Chondrocyte (in vitro differentiated cells): ENCODE data around the gene AIFM1. TPM values are rescaled to one million over a fixed set of nuclear protein-coding genes. Genes with fewer than 3 reads are reported as not detected.

Experiments used
- DNase-seq: peaks from one replicate; pipeline ENCODE4 v3.0.0; 2021; ENCODE audit warnings: mixed read lengths, low spot score
- H3K27ac Mint-ChIP-seq: one replicate; pipeline ENCODE4 v1.8.0; 2021; ENCODE audit warnings: mild to moderate bottlenecking, moderate library complexity, mixed read lengths; ENCODE audit not compliant: unreplicated experiment
- H3K27me3 Mint-ChIP-seq: 2 replicates; pipeline ENCODE4 v1.8.0; 2021; ENCODE audit warnings: low read depth, mixed read lengths
- H3K36me3 Mint-ChIP-seq: 2 replicates; pipeline ENCODE4 v1.8.0; 2021; ENCODE audit warnings: low read depth, mixed read lengths
- H3K4me1 Mint-ChIP-seq: 2 replicates; pipeline ENCODE4 v1.8.0; 2021; ENCODE audit warnings: low read depth, mild to moderate bottlenecking, mixed read lengths
- H3K4me3 Mint-ChIP-seq: one replicate; pipeline ENCODE4 v1.8.0; 2021; ENCODE audit warnings: mild to moderate bottlenecking, moderate library complexity, mixed read lengths; ENCODE audit not compliant: unreplicated experiment
- H3K9me3 Mint-ChIP-seq: 2 replicates; pipeline ENCODE4 v1.8.0; 2021; ENCODE audit warnings: low read depth, mixed read lengths
- total RNA-seq: library from RNA; stranded (reverse); gene quantifications from 3 replicates; pipeline ENCODE4 v1.2.1, GENCODE V29; 2021
- TF ChIP-seq, protein P1 (sequence below): fragments of 200-600 bp; sonication (generic); IDR thresholded peaks from 2 replicates; pipeline ENCODE4 v1.5.0; 2021; ENCODE audit warnings: antibody characterized with exemption, mild to moderate bottlenecking, moderate library complexity

AIFM1 gene
- total RNA-seq, 1 donor from 2014 or later: 29.2 TPM

DNA sequence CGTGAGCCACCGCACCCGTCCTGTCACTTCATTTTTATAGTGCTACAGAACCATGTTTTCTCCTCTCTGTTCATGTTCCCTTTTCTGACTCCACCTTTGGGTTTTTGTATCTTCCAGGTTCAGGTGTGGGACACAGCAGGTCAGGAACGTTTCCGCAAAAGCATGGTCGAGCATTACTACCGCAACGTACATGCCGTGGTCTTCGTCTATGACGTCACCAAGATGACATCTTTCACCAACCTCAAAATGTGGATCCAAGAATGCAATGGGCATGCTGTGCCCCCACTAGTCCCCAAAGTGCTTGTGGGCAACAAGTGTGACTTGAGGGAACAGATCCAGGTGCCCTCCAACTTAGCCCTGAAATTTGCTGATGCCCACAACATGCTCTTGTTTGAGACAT, 18.5 kb upstream of the AIFM1 start:
- peaks cover 10% of the 10 kb centered on the region for H3K4me1 Mint-ChIP-seq
- no peaks in the 10 kb centered on the region for H3K27me3 Mint-ChIP-seq
- no peak for DNase-seq
- TF ChIP-seq, protein P1, sequence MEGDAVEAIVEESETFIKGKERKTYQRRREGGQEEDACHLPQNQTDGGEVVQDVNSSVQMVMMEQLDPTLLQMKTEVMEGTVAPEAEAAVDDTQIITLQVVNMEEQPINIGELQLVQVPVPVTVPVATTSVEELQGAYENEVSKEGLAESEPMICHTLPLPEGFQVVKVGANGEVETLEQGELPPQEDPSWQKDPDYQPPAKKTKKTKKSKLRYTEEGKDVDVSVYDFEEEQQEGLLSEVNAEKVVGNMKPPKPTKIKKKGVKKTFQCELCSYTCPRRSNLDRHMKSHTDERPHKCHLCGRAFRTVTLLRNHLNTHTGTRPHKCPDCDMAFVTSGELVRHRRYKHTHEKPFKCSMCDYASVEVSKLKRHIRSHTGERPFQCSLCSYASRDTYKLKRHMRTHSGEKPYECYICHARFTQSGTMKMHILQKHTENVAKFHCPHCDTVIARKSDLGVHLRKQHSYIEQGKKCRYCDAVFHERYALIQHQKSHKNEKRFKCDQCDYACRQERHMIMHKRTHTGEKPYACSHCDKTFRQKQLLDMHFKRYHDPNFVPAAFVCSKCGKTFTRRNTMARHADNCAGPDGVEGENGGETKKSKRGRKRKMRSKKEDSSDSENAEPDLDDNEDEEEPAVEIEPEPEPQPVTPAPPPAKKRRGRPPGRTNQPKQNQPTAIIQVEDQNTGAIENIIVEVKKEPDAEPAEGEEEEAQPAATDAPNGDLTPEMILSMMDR: no peak
- H3K9me3 Mint-ChIP-seq: peaks cover 3% of the 10 kb centered on the region
- peaks cover 5% of the 10 kb centered on the region for H3K36me3 Mint-ChIP-seq
- H3K27ac Mint-ChIP-seq: no peak overlapping the region
- no peak overlapping the region for H3K4me3 Mint-ChIP-seq

DNA sequence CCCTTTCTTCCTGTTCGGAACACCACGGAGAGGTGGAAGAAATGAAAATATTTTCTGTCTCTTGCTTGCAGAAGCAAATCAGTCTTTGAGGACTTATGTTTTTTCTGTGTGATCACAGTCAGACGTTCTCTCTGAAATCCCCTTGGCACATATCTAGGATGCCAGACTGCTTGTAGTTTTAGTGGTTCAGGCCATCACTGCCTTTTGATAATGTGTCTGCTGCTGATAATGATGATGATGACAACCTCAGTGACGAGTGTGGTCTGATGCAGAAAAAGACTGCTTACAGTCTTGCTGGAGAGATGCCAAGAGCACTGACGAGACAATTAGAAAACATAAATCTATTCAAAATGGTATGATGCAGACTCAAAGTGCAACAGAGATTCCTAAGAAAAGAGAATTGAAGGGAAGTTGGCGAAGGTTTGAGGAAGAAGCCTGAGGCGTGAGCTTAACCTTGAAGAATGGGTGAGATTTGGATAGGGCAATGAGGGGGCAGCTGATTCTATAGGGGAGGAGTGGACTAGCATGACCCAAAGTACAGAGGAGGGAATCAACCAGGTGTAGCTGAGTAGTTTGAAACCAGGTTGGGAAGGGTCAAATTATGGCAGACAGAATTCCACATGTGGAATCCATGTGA, 14.1 kb upstream of the AIFM1 start:
- H3K36me3 Mint-ChIP-seq: peaks cover 9% of the 10 kb centered on the region
- peak overlapping the region; percentile 88 for H3K27ac Mint-ChIP-seq
- peak overlapping the region; percentile 1 for H3K4me3 Mint-ChIP-seq
- no peak for DNase-seq
- TF ChIP-seq, protein P1: no peak
- H3K27me3 Mint-ChIP-seq: no peaks in the 10 kb centered on the region
- H3K9me3 Mint-ChIP-seq: peaks cover 3% of the 10 kb centered on the region
- peaks cover 26% of the 10 kb centered on the region for H3K4me1 Mint-ChIP-seq

DNA sequence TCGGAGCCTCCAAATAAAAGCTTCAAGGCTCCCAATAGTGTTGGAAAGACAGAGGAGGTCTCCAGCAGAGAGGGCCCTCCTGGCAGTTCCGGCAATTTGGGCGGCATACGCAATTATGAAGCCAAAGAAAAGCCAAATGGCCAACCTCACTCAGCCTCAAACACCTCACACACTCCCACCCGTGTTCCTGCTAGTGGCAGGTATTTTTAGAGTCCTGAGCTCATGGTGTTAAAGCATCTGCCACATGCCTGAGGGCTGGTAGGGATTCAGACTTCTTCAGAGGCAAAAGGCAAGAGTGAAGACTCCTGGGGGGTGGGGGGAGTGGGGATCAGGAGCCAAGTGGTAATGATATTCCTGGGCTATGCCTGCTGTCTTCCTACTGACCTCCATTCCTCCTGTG, 13.5 kb upstream of the AIFM1 start:
- Mint-ChIP-seq H3K4me3 (no peak overlapping the region), H3K27me3 (no peaks in the 10 kb centered on the region), H3K4me1 (peaks cover 32% of the 10 kb centered on the region), H3K27ac (peak overlapping the region; percentile 88), H3K9me3 (peaks cover 3% of the 10 kb centered on the region), H3K36me3 (peaks cover 7% of the 10 kb centered on the region)
- TF ChIP-seq, protein P1: no peak
- no peak for DNase-seq

DNA sequence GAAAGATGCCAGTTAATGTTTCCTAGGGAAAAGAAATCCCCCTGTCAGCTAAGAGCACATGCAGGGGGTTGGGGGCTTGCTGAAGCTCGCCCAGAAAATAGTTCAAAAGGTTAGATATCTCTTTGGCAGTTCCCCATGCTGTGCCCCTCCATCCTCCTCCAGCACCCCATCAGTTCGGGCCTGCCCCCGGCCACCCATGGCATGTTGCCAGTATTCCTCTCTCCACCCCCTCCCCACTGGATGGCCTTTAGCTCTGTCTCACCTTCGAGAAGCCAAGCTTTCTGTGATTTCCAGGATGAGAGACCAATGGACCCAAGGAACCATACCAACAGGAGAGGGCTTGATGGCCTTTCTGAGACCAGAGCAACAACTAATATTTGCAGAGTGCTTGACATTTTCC, 11.3 kb upstream of the AIFM1 start:
- Mint-ChIP-seq H3K9me3 (peaks cover 3% of the 10 kb centered on the region), H3K27me3 (no peaks in the 10 kb centered on the region), H3K4me1 (peaks cover 48% of the 10 kb centered on the region), H3K27ac (no peak overlapping the region), H3K36me3 (peaks cover 6% of the 10 kb centered on the region), H3K4me3 (no peak overlapping the region)
- TF ChIP-seq, protein P1: no peak
- DNase-seq: no peak

DNA sequence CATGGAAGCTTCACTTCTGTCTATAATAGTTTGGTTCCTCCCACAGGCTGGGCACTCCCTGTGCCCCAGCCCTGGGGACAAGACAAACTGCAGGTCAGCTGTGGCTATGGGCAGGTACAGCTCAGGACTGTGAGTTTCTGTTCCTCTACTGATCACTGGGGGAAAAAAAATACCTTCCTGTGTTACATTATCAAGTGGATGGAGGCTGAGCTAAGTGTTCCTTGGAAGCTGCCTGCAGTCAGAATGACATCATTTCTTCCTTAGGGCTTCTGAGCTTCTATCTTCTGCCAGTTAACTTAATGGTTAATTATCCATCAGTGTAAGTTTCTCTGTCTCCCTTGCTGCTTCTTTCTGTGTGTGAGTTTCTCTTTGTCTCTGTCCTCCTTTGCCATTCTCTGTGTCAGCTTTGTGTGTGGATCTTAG, 10.7 kb upstream of the AIFM1 start:
- no peaks in the 10 kb centered on the region for H3K27me3 Mint-ChIP-seq
- no peak for DNase-seq
- TF ChIP-seq, protein P1: no peak
- no peak overlapping the region for H3K4me3 Mint-ChIP-seq
- peaks cover 3% of the 10 kb centered on the region for H3K9me3 Mint-ChIP-seq
- peaks cover 48% of the 10 kb centered on the region for H3K4me1 Mint-ChIP-seq
- peaks cover 6% of the 10 kb centered on the region for H3K36me3 Mint-ChIP-seq
- H3K27ac Mint-ChIP-seq: peak overlapping the region; percentile 13
